NCI-H345 treated with DMSO at 0.1 percent for 48 hours (cell line): ENCODE data around the gene PTGDR.

Source experiments
- DNase-seq: peaks from one replicate; lab custom pipeline; 2025; ENCODE audit not compliant: unreplicated experiment; lab: John Stamatoyannopoulos, UW

Gene PTGDR

GRCh38 chr14:52307905-52308304 lies 40.4 kb downstream of the PTGDR start:
- DNase-seq, result no peak

GRCh38 chr14:52310541-52310940 lies 43.0 kb downstream of the PTGDR start:
- DNase-seq, result no peak

GRCh38 chr14:52312931-52313355 lies 45.4 kb downstream of the PTGDR start:
- no peak for DNase-seq

GRCh38 chr14:52313462-52313861 lies 46.0 kb downstream of the PTGDR start:
- DNase-seq, result no peak

- peak; percentile 21 for DNase-seq
Observed at GRCh38 chr14:52313903-52314594, 46.6 kb downstream of the PTGDR start, which contains the start of gene PTGER2. TSS of gene PTGER2 (plus strand) at chr14:52314312. CDS start at chr14:52314549, 237 bp downstream.

- DNase-seq, result no peak
Observed at GRCh38 chr14:52314595-52315354, 47.3 kb downstream of the PTGDR start.

GRCh38 chr14:52315355-52315718 lies 47.8 kb downstream of the PTGDR start:
- DNase-seq, result no peak

- DNase-seq, result no peak
Observed at GRCh38 chr14:52318062-52318461, 50.6 kb downstream of the PTGDR start.

GRCh38 chr14:52318826-52319645 lies 51.5 kb downstream of the PTGDR start:
- DNase-seq, result no peak

GRCh38 chr14:52319919-52320318 lies 52.4 kb downstream of the PTGDR start:
- DNase-seq, result no peak

- DNase-seq, result no peak
Observed at GRCh38 chr14:52325126-52325525, 57.6 kb downstream of the PTGDR start.

GRCh38 chr14:52325630-52326029 lies 58.1 kb downstream of the PTGDR start:
- DNase-seq, result no peak
